ENCODE results near the gene ASMT.

The ASMT gene, protein sequence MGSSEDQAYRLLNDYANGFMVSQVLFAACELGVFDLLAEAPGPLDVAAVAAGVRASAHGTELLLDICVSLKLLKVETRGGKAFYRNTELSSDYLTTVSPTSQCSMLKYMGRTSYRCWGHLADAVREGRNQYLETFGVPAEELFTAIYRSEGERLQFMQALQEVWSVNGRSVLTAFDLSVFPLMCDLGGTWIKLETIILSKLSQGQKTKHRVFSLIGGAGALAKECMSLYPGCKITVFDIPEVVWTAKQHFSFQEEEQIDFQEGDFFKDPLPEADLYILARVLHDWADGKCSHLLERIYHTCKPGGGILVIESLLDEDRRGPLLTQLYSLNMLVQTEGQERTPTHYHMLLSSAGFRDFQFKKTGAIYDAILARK

DNA sequence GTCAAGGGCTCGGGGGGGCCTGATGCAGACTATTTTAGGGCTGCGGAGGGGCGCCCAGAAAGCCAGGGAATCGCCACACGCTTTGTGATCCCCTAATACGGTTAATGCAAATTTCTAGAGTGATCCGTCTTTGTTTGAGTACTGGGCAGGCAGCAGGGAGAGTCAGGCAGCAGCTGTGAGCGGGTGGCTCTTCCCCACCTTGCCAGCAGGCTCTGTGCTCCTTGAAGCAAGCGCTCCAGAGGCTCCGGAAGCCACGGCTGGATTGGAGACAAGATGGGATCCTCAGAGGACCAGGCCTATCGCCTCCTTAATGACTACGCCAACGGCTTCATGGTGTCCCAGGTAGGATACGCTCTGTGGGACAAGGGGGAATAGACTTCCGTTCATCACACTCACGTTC, at the start of gene ASMT:
Gene ASMT, plus strand, starts transcription at position 133 of the 400 bp plus-strand sequence. Its CDS starts 141 bp downstream, at position 274.
- TF ChIP-seq ZBTB7A (IDR thresholded peaks at IDR 0.05; ENCODE audit: low read depth) (no peak), TCF12 (IDR thresholded peaks at IDR 0.05; ENCODE audit: low read depth) (no peak), CEBPB (IDR thresholded peaks at IDR 0.05) (no peak), RAD21 (IDR thresholded peaks at IDR 0.05; ENCODE audit: low read depth) (no peak), NFIC (IDR thresholded peaks at IDR 0.05) (no peak), REST (IDR thresholded peaks at IDR 0.05; ENCODE audit: low read depth) (no peak), TAF1 (IDR thresholded peaks at IDR 0.05; ENCODE audit: low read depth) (no peak)
- TF ChIP-seq, protein P1, sequence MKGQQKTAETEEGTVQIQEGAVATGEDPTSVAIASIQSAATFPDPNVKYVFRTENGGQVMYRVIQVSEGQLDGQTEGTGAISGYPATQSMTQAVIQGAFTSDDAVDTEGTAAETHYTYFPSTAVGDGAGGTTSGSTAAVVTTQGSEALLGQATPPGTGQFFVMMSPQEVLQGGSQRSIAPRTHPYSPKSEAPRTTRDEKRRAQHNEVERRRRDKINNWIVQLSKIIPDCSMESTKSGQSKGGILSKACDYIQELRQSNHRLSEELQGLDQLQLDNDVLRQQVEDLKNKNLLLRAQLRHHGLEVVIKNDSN (IDR thresholded peaks at IDR 0.05) = no peak

DNA sequence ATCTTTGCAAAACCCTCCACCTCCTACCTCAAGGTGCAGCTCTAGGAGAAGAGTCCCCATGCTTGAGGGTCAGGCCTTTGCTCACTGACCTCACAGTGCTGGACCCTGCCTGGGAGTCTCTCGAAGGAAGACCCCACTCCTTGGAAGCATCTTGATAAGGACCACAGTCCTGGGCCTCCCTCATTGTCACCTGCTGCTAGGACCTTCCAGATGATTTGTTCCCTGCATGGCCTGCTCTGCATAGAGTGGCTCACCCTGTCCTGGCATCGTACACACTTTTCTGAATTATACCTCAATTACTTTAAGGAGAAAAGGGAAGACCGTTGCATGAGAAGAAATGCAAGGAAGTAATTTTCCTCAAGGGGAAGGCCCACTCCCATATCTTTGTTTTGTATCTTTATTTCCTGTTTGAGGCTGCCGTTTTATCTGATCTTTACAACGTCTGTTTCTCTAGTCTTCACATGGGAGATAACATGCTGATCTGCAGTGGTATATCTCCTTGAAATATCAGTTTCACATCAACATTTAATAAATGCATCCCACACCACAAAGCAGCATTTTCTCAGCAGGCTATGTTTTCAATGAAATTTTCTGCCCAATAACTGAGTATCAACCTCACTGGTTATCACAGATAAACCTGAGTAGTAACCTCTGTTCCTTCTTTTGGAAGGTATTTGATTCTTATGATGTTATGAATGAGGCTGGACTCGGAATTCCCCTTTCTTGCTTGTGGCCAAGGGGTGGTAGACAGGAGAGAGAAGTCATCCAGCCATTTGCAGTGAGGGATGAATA, 38.5 kb upstream of the ASMT start:
- TF ChIP-seq TCF12 (IDR thresholded peaks at IDR 0.05; ENCODE audit: low read depth) (no peak), ZBTB7A (IDR thresholded peaks at IDR 0.05; ENCODE audit: low read depth) (no peak), MAX (IDR thresholded peaks at IDR 0.05) (no peak), YY1 (IDR thresholded peaks at IDR 0.05; ENCODE audit: low read depth) (no peak), TEAD4 (IDR thresholded peaks at IDR 0.05) (no peak), REST (IDR thresholded peaks at IDR 0.05; ENCODE audit: low read depth) (no peak), EP300 (IDR thresholded peaks at IDR 0.05; ENCODE audit: borderline replicate concordance) (no peak), CREB1 (IDR thresholded peaks at IDR 0.05; ENCODE audit: low read depth) (no peak), RAD21 (IDR thresholded peaks at IDR 0.05; ENCODE audit: low read depth) (no peak), CEBPB (IDR thresholded peaks at IDR 0.05) (no peak), TAF1 (IDR thresholded peaks at IDR 0.05; ENCODE audit: low read depth) (no peak), FOXM1 (IDR thresholded peaks at IDR 0.05; ENCODE audit: borderline replicate concordance, low read depth) (no peak), EGR1 (IDR thresholded peaks at IDR 0.05) (no peak), NFIC (IDR thresholded peaks at IDR 0.05) (no peak)
- TF ChIP-seq, protein P1 (IDR thresholded peaks at IDR 0.05) = no peak

DNA sequence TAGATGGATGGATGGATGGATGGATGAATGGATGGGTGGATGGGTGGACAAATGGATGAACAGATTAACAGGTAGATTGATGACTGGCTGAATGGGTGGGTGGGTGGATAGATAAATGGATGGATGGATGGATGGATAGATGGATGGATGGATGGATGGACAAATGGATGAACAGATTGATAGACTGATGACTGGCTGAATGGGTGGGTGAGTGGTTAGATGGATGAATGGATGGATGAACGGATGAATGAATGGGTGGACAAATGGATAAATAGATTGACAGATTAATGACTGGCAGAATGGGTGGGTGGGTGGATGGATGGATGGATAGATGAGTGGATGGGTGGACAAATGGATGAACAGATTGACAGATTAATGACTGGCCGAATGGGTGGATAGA, 37.0 kb upstream of the ASMT start:
- no peak for TF ChIP-seq CREB1 (IDR thresholded peaks at IDR 0.05; ENCODE audit: low read depth)
- TF ChIP-seq EGR1 (IDR thresholded peaks at IDR 0.05) = no peak
- TF ChIP-seq NFIC (IDR thresholded peaks at IDR 0.05) = no peak

DNA sequence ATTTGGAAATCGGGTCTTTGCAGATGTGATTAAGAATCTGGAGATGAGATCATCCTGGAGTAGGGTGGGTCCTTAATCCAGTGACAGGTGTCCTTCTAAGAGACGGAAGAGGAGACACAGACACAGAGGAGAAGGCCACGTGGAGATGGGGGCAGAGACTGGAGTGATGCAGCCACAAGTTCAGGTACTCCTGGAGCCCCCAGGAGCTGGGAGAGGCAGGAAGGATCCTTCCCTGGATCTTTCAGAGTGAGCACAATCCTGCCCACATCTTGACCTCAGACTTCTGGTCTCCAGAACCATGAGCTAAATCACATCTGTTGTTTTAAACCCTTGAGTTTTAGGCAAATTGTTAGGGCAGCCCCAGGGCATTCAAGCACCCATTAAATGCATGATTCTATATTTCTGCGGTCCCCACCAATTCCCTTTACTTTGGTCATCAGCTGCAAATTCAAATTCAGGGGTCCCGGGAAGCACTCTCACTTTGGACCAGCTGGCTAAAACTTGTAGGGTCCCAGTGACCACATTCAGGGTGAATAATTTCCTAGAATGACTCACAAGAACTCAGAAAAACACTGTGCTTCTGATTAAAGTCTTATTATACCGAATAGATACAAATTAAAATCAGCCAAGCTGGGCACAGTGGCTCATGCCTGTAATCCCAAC, 36.2 kb upstream of the ASMT start:
- TF ChIP-seq REST (IDR thresholded peaks at IDR 0.05; ENCODE audit: low read depth) (no peak), RAD21 (IDR thresholded peaks at IDR 0.05; ENCODE audit: low read depth) (no peak), YY1 (IDR thresholded peaks at IDR 0.05; ENCODE audit: low read depth) (no peak), TCF12 (IDR thresholded peaks at IDR 0.05; ENCODE audit: low read depth) (no peak)
